KG1 (cell line): Measurements from ENCODE around the gene ROR2.
"Not testable (repeated sequence)": the region's sequence is repeated elsewhere in the genome, so short reads cannot be mapped to it uniquely, and the experiment has no call there.

Source experiments
- DNase-seq: peaks from one replicate; lab custom pipeline; 2025; lab: John Stamatoyannopoulos, UW

The ROR2 gene

DNA sequence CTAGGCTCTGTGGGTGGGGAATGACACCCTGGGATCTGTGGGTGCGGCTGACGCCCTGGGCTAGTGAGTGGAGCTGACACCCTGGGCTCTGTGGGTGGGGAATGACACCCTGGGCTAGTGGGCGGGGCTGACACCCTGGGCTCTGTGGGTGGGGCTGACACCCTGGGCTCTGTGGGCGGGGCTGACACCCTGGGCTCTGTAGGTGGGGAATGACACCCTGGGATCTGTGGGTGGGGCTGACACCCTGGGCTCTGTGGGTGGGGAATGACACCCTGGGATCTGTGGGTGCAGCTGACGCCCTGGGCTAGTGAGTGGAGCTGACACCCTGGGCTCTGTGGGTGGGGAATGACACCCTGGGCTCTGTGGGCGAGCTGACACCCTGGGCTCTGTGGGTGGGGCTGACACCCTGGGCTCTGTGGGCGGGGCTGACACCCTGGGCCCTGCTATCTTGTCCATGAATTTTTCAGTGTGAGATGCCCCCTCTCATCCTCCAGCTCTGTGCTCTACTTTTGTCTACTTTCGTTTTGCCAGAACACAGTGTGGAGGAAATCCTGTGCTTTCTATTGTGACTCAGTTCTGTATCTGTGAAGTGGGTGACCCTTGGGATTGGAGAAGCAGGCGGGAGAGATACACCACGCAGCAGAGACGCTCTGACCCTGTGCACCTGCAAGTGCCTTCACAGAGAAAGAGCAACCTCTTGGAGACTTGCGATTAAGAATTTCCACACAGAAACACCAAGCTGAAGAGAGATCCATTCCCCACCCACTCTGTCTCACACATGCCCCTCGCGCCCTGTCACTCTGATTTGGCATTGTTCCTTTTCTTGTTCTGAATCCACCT lies 151.5 kb downstream of the ROR2 start:
- not testable (repeated sequence) for DNase-seq

DNA sequence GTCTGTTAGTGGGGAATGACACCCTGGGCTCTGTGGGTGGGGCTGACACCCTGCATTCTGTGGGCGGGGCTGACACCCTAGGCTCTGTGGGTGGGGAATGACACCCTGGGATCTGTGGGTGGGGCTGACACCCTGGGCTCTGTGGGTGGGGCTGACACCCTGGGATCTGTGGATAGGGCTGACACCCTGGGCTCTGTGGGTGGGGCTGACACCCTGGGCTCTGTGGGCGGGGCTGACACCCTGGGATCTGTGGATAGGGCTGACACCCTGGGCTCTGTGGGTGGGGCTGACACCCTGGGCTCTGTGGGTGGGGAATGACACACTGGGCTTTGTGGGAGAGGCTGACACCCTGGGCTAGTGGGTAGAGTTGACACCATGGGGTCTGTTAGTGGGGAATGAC lies 152.5 kb downstream of the ROR2 start:
- DNase-seq = not testable (repeated sequence)

DNA sequence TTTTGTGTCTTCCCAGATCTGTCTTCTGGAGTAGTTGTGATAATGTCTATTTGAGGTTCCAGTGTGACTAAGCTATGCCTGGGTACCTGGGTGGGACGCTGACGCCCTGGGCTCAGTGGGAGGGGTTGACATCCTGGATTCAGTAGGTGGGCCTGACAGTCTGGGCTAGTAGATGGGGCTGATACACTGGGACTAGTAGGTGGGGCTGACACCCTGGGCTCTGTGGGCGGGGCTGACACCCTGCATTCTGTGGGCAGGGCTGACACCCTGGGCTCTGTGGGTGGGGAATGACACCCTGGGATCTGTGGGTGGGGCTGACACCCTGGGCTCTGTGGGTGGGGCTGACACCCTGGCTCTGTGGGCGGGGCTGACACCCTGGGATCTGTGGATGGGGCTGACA lies 153.5 kb downstream of the ROR2 start:
- DNase-seq = not testable (repeated sequence)

DNA sequence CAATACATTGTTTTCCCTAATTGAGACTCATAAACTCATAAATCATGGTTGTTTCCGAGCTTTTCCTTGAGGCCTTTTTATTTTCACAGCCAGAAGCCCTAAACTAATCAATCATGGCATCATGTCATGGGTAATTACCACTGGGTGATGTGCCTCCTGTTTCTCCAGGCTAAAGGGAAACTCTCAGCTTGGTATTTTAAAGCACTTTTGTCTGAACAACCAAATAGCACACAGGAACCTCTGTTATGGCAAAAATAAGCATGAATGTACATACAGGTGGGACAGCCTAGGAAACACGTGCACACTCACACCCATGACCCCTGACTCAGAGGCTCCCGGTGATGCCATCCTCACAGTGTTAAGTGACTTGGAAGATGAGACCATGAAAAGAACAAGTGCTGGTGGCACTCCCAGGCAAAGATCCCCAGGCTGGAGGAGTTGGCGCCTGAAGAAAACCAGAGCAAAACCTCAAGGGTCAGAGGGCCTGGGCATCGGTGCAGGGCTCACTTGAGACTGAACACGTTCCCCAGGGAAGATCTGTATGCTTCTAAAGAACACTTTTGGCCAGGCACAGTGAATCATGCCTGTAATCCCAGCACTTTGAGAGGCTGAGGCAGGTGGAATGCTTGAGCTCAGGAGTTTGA lies 154.3 kb downstream of the ROR2 start:
- DNase-seq = no peak

DNA sequence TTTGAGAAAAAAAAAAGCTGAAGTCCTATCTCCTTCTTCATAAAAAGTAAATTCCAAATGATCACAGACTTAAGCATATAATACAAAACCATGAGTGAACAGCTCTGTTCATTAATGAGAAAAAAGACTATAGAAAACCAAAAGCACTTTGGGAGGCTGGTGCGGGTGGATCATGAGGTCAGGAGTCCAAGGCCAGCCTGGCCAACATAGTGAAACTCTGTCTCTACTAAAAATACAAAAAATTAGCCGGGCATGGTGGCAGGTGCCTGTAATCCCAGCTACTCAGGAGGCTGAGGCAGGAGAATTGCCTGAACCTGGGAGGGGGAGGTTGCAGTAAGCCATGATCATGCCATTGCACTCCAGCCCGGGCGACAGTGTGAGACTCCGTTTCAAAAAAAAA lies 156.7 kb downstream of the ROR2 start:
- DNase-seq = not testable (repeated sequence)

DNA sequence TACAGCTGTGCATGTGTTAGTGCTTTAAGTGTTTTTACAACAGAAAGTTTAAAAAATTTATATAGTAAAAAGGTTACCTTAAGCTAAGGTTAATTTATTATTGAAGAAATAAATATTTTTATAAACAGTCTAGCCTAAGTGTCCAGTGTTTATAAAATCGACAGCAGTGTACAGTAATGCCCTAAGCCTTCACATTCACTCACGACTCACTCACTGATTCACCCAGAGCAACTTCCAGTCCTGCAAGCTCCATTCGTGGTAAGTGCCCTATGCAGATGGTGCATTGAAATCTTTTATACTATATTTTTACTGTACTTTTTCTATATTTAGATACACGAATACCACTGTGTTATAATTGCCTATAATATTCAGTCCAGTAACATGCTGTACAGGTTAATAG lies 159.1 kb downstream of the ROR2 start:
- no peak for DNase-seq

DNA sequence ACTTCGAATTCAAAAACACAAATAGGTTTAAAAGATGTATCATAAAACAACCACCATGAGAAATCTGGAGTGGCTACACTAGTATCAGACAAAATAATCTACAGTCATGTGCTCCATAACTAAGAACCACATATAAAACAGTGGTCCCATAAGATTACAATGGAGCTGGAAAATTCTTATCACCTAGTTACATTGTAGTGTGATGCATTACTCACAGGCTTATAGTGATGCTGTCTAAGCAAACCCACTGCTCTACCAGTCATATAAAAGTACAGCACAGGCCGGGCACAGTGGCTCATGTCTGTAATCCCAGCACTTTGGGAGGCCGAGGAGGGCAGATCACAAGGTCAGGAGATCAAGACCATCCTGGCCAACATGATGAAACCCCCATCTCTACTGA lies 160.1 kb downstream of the ROR2 start:
- DNase-seq = no peak

DNA sequence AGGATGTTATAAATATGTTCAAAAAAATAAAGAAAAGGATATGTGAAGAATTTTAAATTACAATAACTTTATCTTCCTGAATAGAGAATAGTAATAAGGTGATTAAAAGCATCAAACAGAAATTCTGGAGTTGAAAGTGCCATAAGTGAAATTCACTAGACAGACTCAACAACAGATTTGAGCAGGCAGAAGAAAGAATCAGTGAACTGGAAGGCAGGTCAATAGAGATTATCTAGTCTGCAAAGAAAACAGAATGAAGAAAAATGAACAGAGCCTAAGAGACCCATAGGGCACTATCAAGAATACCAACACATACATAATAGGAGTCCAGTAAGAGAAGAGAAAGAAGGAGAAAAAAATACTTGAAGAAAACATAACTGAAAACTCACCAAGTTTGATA lies 162.1 kb downstream of the ROR2 start:
- no peak for DNase-seq

DNA sequence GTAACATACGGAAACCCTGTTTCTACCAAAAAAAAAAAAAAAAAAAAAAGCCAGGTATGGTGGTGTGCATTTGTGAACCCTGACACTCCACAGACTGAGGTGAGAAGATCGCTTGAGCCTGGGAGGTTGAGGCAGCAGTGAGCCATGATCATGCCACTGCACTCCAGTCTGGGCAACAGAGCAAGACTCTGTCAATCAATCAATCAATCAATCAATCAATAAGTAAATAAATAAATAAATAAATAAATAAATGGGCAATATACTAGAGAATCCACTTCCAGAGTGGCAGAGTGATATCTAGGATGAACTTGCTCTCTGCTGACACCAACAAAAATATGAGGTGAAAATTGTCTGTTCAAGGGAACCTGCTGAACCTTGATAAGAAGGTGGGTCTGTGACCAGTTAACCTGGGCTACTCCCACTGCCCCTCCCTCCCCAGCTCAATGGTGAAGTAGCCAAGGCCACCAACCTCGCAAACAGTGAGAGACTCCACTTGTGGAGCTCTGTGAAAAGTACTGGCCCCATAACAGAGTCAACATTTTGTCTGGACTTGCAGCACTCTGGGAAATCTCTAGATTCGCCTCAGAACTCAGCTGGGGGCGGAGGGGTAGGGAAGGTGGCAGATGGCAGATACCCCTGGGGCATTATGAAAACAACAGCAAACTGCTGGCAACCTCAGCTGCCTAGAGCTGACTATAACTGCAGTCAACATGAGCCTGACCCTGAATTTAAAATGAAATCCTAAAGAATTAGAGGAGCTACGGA lies 163.7 kb downstream of the ROR2 start:
- DNase-seq = no peak

DNA sequence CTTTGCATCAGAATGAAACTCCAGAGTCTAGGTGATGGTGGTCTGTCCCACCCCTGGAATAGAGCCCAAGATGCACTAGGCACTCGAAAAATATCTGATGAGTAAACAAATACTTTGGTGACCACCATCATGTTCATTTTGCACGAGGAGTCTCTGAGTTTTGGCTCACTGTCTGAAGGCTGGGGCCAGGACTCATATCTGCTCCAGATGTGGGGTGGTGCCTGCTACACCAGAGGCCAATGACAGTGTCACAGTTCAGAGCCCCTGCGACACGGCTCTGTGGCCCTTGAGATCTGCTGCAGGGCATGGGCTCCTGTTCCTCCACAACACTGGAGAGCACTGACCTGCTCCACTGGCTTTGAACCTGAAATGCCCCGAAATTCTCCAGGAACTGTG lies 164.6 kb downstream of the ROR2 start:
- no peak for DNase-seq

DNA sequence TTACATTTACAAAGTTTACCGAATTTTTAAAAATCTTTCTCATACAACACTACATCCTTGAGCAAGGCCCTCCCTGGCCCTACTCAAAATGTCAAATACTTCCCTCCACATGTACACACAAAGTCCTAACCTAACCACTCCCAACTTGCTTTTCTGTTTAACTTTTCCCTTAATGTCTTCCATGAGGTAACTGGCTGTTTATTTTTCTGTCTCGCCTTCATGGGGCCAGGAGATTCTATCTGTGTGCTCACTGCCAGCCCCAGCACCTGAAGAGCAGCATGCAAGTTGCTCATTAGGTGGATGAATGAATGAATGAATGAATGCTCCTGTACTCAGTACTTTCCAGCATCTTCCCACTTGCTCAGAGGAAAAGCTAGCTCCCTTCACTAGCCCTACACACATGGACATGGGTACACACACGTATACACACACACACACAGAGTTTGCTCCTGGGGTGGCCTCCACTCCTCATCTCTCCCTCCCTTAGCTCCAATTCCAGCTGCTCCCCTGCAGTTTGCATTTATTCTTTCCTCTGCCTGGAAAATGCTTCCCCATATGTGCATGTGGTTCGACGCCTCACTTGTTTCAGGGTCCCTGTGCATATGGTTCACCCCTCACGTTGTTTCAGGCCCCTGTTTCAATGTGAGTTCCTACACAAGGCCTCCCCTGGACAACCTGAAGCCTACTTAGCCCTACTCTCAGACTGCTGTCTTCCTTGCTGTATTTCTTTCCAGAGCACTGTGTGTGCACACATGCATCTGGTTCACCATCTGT lies 165.2 kb downstream of the ROR2 start:
- no peak for DNase-seq

DNA sequence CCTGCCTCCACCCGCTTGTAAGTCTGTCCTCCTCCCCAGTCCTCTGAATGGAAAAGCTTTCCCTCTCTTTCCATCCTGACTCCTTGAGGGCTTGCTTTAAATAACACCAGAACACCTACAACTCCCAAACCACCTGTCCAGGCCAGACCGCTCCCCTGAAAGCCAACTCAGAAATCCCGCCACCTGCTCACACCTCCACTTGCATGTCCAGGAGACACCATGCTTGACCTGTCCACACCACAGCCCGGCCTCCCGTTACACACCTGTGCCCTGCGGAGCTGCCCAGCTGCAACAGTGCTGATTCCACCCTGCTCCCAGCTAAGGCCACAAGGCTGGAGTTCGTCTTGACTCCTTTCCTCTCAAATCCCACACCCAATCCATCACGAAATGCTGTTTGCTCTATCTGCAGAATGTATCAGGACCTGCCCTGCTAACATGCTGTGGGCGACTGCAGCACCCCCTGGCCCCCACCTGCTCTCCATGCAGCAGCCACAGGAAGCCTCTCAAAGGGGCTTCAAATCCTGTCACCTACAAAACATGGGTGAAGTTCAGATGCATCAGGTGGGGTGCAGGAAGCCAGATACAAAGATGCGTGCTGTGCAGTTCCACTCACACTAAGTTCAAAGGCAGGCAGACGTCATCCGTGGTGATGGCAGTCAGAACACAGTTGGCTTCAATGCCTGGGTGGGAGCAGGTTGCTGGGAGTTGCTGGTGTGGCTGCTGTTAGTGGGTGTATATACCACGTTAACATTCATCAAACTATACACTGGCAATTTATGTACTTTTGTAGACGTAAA lies 166.0 kb downstream of the ROR2 start:
- no peak for DNase-seq

DNA sequence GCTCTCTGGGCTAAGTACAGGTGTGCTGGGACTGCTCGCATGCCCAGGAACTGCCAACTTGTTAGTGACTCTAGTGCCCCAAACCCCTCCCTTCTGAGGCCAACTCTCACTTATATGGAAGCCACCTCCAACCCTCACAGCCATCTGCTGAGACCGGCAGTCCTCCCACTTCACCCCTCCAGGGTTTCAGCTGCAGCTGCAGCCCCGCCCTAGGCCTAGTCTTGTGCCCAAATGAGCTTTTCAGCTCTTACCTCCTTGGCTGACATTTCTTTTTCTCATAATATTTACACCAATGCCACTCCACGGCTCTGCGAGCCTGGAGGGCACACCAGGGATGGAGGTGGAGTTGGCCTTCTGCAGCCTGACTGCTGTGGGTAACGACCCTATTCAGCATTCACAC lies 166.6 kb downstream of the ROR2 start:
- no peak for DNase-seq

DNA sequence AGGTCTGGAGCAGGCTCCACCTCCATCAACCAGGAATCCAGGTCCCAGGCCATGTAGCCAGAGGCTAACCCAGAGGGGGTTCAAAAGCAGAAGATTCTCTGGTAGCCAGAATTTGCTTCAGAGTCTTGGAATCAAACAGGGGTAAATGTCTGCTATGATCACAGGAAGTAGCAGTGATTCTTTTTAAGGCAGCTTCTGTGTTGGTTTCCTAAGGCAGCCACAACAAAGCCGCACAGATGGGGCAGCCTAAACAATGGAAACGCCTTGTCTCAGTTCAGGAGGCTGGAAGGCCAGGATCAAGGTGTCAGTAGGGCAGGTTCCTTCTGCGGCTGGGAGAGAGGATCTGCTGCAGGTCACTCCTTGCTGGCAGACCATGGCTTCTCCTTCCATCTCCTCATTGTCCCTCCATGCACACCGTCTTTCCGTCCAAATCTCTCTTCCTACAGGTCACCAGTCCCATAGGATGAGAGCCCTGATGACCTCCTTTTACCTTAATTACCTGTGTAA lies 167.3 kb downstream of the ROR2 start:
- DNase-seq = no peak

DNA sequence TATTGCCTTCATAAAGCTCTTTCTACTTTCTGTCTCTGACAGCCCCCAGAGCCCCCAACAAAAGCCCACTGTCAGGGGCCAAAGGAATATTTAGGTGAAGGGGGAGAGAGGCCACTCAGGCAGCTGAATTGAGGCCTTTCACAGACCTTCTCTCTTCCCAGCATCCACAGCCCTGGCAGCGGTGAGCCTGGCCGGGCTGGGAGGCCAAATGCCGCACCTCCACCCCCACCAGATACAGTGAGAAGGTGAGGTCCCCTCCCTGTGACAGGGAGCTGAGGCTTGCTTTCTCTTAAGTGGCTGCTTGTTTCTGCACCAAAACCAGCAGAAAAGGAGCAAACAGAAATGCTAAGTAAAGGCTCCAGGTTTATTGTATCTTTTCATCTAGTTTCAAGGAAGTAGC lies 168.1 kb downstream of the ROR2 start:
- DNase-seq = no peak

DNA sequence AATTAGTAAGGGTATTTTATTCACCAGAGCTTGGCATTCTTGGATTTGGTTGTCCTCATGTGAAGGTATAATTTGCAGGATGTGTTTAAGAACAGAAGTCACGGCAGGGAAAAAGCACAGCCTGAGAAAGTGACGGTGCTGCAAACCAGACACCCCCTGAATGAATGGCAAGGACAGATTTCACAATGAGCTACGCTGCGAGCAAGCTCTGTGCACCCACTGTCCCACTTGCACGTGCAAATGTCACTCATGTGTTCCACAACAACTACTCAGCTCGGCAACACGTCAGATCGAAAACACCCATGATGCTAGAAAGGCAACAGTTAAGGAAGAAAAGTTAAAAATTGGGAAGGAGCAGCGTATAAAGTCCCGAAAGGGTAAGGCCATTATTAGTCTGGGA lies 168.9 kb downstream of the ROR2 start:
- DNase-seq = no peak

DNA sequence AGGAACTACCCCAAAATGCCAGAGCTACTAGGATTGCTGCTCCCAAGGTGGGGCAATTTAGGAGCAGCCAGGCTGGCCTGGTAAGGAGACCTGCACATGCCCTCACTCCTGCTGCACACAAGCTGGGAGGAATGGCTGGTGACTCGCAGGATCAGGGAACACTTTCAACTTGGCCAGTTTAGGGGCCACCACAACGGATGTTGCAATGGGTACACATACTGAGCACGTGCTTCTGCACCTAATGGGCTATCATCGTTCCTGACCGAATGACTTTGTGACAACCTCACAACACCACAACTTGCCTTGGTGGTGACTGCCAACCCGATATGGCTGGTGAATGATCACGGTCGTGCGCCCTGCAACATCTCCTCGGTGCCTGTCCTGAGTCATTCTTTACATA lies 172.0 kb downstream of the ROR2 start:
- DNase-seq = no peak

DNA sequence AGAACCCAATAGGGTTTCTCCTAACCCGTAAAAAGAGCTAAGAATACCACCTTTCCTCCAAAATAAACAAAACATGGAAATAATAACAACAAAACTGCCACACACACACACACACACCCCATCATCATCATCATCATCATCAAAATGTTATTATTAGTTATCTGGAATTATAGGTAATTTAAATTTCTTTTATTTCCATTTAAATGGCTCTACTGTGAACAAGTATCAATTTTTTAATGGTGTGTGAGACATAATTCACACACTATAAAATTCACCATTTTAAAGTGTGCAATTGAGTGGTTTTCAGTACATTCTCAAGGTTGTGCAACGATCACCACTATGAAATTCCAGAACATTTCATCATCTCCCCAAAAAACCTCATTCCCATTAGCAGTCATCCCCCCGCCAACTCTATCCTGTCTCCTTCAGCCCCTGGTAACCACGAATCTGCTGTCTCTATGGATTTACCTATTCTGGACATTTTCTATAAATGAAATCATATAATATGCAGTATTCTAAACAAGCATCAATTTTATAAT lies 172.7 kb downstream of the ROR2 start:
- no peak for DNase-seq

DNA sequence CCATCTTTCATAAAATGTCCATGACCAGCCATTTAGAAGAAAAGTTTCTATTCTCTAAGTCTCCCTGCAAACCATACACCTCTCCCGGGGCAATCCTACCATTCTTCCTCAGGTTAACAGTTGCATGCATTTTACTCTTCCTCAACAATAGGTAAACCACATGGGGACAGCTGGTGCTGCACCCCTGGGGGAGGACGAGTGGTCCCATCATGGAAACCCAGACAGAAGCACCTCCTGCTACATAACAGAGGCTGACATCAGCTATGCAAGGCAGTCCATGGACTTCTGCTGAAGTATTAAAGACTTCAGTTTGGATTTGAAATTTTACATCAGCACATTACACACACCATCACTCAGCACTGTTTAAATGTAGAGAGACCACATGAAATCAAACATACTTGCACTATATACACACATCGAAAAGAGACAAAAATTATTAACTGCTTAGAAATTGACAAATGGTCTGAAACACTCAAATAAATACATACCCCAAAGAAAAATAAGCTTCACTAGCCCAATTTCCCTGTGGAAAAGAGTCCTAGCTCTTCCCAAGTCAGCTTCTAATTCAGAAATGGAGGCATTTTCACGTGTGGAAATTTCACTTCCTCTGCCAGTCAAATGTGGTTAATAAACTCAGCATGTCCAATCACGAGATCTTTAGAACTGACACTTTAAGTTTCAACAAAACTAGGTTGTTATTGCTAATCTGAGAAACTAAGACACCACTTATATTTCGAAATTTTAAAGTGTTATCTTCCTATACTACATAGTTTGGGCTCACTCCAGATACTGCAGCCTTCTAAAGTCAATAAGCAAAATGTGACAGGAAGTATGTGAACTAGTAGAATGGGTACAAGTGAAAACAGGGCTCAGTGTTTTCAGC lies 173.4 kb downstream of the ROR2 start:
- no peak for DNase-seq

DNA sequence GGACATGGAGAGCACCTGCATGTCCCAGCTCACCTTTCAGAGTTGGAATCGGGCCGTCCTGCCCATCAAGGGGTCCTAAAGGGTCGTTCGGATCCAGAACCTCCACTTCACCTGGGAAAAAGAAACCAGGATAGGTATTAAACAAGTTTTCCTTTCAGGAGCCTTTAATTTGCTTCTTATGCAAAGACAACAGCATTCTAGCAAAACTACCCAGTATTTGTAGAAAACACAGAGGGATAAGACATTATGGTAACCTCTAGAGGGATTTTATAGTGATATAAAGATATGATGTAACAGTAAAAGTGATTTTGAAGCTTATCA lies 174.4 kb downstream of the ROR2 start:
- DNase-seq = no peak
